ENCODE data around the gene EFL1. TPM values are rescaled to one million over a fixed set of nuclear protein-coding genes. Genes with fewer than 3 reads are reported as not detected.

The EFL1 gene
- polyA plus RNA-seq, 2 of the 4 experiments (the other 2 are of a cell fraction): 21.2 to 42.3 TPM

DNA sequence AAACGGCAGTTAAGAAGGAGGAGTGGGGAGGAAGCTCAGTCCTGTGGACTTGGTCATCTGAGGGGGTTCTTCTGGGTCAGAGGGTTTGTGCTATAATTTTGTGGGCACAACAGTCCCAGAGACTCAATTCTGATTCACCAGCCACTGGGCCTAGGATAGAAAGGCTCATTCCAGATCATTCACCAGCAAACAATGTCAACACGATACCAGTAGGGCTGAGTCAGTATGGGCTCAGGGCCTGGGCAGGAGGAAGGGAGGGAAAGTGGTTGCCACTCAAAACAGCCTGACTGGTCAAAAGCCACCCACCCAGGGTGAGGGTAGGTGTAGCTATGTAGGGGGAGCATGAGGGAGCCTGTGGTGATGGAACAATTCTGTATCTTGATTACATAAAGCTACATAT is 129.8 kb downstream of the EFL1 start:
- H3K4me3 ChIP-seq: no peak overlapping the region
- no peak for FAIRE-seq
- peaks cover 45% of the 10 kb centered on the region for H3K4me1 ChIP-seq
- DNase-seq (ENCODE audit: low read depth in 1 of 2, low spot score in 1 of 2): peak; percentile 51 to 63
- ChIA-PET POLR2A (interaction anchor here (1.0 kb wide), 1 partner anchor 86 kb away, joined by 3 read pairs; no protein-coding TSS in a partner anchor), CTCF (interaction anchor here (0.9 to 33.1 kb wide), 4 partner anchors 11 to 85 kb away, joined by 3 to 570 read pairs (median 12); no protein-coding TSS in a partner anchor)
- peak overlapping the region; percentile 40 for H3K4me2 ChIP-seq
- peak overlapping the region; percentile 46 to 80; a peak in 5 of 6 replicates for H3K27ac ChIP-seq
- TF ChIP-seq MAFK (IDR thresholded peaks at IDR 0.05; ENCODE audit: partially characterized antibody): no peak
- no peak for TF ChIP-seq PHF8 (IDR thresholded peaks at IDR 0.05; ENCODE audit: borderline replicate concordance, low read depth)
- TF ChIP-seq, protein P1, sequence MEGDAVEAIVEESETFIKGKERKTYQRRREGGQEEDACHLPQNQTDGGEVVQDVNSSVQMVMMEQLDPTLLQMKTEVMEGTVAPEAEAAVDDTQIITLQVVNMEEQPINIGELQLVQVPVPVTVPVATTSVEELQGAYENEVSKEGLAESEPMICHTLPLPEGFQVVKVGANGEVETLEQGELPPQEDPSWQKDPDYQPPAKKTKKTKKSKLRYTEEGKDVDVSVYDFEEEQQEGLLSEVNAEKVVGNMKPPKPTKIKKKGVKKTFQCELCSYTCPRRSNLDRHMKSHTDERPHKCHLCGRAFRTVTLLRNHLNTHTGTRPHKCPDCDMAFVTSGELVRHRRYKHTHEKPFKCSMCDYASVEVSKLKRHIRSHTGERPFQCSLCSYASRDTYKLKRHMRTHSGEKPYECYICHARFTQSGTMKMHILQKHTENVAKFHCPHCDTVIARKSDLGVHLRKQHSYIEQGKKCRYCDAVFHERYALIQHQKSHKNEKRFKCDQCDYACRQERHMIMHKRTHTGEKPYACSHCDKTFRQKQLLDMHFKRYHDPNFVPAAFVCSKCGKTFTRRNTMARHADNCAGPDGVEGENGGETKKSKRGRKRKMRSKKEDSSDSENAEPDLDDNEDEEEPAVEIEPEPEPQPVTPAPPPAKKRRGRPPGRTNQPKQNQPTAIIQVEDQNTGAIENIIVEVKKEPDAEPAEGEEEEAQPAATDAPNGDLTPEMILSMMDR (IDR thresholded peaks at IDR 0.05): no peak
- peak in 1 of 2 experiments; percentile 43; a peak in 1 of 5 replicates for TF ChIP-seq JUN (IDR thresholded peaks at IDR 0.05)
- no peak for TF ChIP-seq ESRRA (IDR thresholded peaks at IDR 0.05; ENCODE audit: borderline replicate concordance, low read length)
- no peak for TF ChIP-seq HOXB5 (CRISPR knock-in tag; IDR thresholded peaks at IDR 0.05)
- no peak for TF ChIP-seq FOSB (CRISPR knock-in tag; IDR thresholded peaks at IDR 0.05)
- TF ChIP-seq ZC3H11A (IDR thresholded peaks at IDR 0.05): no peak
- no peak for TF ChIP-seq SMC3 (IDR thresholded peaks at IDR 0.05)
- TF ChIP-seq KDM5A (IDR thresholded peaks at IDR 0.05): no peak
- no peak for TF ChIP-seq RFX5 (IDR thresholded peaks at IDR 0.05)
- TF ChIP-seq, protein P2, sequence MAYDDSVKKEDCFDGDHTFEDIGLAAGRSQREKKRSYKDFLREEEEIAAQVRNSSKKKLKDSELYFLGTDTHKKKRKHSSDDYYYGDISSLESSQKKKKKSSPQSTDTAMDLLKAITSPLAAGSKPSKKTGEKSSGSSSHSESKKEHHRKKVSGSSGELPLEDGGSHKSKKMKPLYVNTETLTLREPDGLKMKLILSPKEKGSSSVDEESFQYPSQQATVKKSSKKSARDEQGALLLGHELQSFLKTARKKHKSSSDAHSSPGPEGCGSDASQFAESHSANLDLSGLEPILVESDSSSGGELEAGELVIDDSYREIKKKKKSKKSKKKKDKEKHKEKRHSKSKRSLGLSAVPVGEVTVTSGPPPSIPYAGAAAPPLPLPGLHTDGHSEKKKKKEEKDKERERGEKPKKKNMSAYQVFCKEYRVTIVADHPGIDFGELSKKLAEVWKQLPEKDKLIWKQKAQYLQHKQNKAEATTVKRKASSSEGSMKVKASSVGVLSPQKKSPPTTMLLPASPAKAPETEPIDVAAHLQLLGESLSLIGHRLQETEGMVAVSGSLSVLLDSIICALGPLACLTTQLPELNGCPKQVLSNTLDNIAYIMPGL (CRISPR knock-in tag; IDR thresholded peaks at IDR 0.05; ENCODE audit: borderline replicate concordance): no peak
- no peak for TF ChIP-seq RARB (CRISPR knock-in tag; IDR thresholded peaks at IDR 0.05)
- no peak for TF ChIP-seq ZFP36 (IDR thresholded peaks at IDR 0.05; ENCODE audit: borderline replicate concordance, partially characterized antibody)
- peak in 1 of 2 experiments; percentile 44; a peak in 1 of 5 replicates for TF ChIP-seq EP300 (IDR thresholded peaks at IDR 0.05)
- no peak for TF ChIP-seq EHF (CRISPR knock-in tag; IDR thresholded peaks at IDR 0.05)
- TF ChIP-seq HOXB13 (CRISPR knock-in tag; IDR thresholded peaks at IDR 0.05; ENCODE audit: low read depth): no peak
- peak; percentile 50; the same call in 1 of the 2 replicates for TF ChIP-seq FOXS1 (CRISPR knock-in tag; IDR thresholded peaks at IDR 0.05)
- TF ChIP-seq CHD4 (IDR thresholded peaks at IDR 0.05; ENCODE audit: borderline replicate concordance): no peak
- no peak for TF ChIP-seq MYC (IDR thresholded peaks at IDR 0.05; ENCODE audit: borderline replicate concordance, low read length)
- TF ChIP-seq, protein P3, sequence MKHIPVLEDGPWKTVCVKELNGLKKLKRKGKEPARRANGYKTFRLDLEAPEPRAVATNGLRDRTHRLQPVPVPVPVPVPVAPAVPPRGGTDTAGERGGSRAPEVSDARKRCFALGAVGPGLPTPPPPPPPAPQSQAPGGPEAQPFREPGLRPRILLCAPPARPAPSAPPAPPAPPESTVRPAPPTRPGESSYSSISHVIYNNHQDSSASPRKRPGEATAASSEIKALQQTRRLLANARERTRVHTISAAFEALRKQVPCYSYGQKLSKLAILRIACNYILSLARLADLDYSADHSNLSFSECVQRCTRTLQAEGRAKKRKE (CRISPR knock-in tag; IDR thresholded peaks at IDR 0.05; ENCODE audit: low read depth): no peak
- no peak for TF ChIP-seq NPAS2 (CRISPR knock-in tag; IDR thresholded peaks at IDR 0.05; ENCODE audit: borderline replicate concordance)
- TF ChIP-seq CHD2 (IDR thresholded peaks at IDR 0.05; ENCODE audit: low read length, partially characterized antibody): no peak
- TF ChIP-seq GATA3 (IDR thresholded peaks at IDR 0.05; ENCODE audit: borderline replicate concordance): peak; percentile 51; the same call in 1 of the 2 replicates
- TF ChIP-seq, protein P4, sequence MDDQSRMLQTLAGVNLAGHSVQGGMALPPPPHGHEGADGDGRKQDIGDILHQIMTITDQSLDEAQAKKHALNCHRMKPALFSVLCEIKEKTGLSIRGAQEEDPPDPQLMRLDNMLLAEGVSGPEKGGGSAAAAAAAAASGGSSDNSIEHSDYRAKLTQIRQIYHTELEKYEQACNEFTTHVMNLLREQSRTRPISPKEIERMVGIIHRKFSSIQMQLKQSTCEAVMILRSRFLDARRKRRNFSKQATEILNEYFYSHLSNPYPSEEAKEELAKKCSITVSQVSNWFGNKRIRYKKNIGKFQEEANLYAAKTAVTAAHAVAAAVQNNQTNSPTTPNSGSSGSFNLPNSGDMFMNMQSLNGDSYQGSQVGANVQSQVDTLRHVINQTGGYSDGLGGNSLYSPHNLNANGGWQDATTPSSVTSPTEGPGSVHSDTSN (IDR thresholded peaks at IDR 0.05): no peak
- TF ChIP-seq, protein P5, sequence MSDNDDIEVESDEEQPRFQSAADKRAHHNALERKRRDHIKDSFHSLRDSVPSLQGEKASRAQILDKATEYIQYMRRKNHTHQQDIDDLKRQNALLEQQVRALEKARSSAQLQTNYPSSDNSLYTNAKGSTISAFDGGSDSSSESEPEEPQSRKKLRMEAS (IDR thresholded peaks at IDR 0.05): no peak
- peak; percentile 72 for TF ChIP-seq FOSL2 (IDR thresholded peaks at IDR 0.05)
- peak; percentile 74 for TF ChIP-seq FOSL2 (CRISPR knock-in tag; IDR thresholded peaks at IDR 0.05)
- TF ChIP-seq, protein P6, sequence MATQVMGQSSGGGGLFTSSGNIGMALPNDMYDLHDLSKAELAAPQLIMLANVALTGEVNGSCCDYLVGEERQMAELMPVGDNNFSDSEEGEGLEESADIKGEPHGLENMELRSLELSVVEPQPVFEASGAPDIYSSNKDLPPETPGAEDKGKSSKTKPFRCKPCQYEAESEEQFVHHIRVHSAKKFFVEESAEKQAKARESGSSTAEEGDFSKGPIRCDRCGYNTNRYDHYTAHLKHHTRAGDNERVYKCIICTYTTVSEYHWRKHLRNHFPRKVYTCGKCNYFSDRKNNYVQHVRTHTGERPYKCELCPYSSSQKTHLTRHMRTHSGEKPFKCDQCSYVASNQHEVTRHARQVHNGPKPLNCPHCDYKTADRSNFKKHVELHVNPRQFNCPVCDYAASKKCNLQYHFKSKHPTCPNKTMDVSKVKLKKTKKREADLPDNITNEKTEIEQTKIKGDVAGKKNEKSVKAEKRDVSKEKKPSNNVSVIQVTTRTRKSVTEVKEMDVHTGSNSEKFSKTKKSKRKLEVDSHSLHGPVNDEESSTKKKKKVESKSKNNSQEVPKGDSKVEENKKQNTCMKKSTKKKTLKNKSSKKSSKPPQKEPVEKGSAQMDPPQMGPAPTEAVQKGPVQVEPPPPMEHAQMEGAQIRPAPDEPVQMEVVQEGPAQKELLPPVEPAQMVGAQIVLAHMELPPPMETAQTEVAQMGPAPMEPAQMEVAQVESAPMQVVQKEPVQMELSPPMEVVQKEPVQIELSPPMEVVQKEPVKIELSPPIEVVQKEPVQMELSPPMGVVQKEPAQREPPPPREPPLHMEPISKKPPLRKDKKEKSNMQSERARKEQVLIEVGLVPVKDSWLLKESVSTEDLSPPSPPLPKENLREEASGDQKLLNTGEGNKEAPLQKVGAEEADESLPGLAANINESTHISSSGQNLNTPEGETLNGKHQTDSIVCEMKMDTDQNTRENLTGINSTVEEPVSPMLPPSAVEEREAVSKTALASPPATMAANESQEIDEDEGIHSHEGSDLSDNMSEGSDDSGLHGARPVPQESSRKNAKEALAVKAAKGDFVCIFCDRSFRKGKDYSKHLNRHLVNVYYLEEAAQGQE (IDR thresholded peaks at IDR 0.05): no peak
- TF ChIP-seq JUNB (IDR thresholded peaks at IDR 0.05): peak; percentile 71
- TF ChIP-seq EHMT2 (IDR thresholded peaks at IDR 0.05; ENCODE audit: low read depth): no peak
- TF ChIP-seq HOXA7 (CRISPR knock-in tag; IDR thresholded peaks at IDR 0.05): no peak
- TF ChIP-seq CBX2 (IDR thresholded peaks at IDR 0.05; ENCODE audit: borderline replicate concordance, low read depth): no peak
- 30% methylated on average over 2 of the region's 2 CpGs for WGBS (ENCODE audit: missing lambda C conversion rate)
- H3K9me3 ChIP-seq: no peaks in the 10 kb centered on the region
- peak; percentile 93 to 96 for ATAC-seq
